Neutrophil (primary cell): Measurements from ENCODE around the gene LRRC8C.
"Not testable (repeated sequence)": the region's sequence is repeated elsewhere in the genome, so short reads cannot be mapped to it uniquely, and the experiment has no call there.

ENCODE experiments used
- H3K27ac ChIP-seq: fragments of 200-600 bp; sonication (generic); 2 replicates; pipeline ENCODE4 v1.5.1; 2016; ENCODE audit warnings: mild to moderate bottlenecking, moderate library complexity
- H3K27me3 ChIP-seq: fragments of 200-600 bp; sonication (generic); 2 replicates; pipeline ENCODE4 v1.6.0; 2016; ENCODE audit warnings: mild to moderate bottlenecking
- H3K36me3 ChIP-seq: fragments of 200-600 bp; sonication (generic); 2 replicates; pipeline ENCODE4 v1.5.1; 2017
- H3K4me1 ChIP-seq, 2 experiments: fragments of 200-600 bp in 1 of 2; sonication (generic) in 1 of 2; 1 replicate in 1 of 2; 2 replicates in 1 of 2; pipeline versions ENCODE4 v1.5.1 to v1.6.1; 2013 to 2016; ENCODE audit warnings: low read depth in 1 of 2, low read length in 1 of 2, mild to moderate bottlenecking in 1 of 2, moderate library complexity in 1 of 2; ENCODE audit not compliant: control insufficient read depth in 1 of 2, insufficient read depth in 1 of 2
- H3K4me3 ChIP-seq, 2 experiments: fragments of 200-600 bp in 1 of 2; sonication (generic) in 1 of 2; 1 replicate in 1 of 2; 2 replicates in 1 of 2; pipeline ENCODE4 v1.5.1; 2013 to 2016; ENCODE audit warnings: low read depth in 1 of 2, low read length in 1 of 2, mild to moderate bottlenecking in 1 of 2, moderate library complexity in 1 of 2
- H3K9me3 ChIP-seq: fragments of 200-600 bp; sonication (generic); 2 replicates; pipeline ENCODE4 v1.5.1; 2016
- TF ChIP-seq, protein P1 (sequence below): fragments of 200-600 bp; sonication (generic); IDR thresholded peaks from 2 replicates; pipeline ENCODE4 v1.5.1; 2016; ENCODE audit warnings: antibody characterized with exemption

LRRC8C gene

DNA sequence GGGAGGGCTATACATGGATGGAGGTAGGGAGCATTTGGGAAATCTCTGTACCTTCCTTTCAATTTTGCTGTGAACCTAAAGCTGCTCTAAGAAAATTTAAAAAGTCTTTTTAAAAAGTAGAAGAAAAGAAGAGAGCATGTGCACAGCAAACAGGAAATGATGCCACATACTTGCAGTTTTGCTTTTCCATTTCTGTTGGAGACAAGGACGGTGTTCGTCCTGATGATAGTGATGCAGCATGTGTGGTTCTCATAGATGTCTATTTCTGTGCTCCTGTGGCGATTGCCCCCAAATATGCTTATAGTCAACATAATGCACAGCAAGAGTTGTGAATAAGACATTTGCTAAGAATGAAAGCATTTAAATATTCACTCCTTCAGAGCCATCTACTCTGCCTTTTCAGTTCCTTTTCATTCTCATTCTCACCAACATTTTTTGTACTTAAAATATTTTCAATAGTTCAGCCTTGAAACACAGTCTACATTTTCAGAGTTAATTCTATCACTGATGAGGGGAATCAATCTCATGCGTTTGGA, 66.6 kb downstream of the LRRC8C start:
- Histone ChIP-seq H3K27ac (no peak overlapping the region), H3K4me1 (peaks cover 1 to 6% of the 10 kb centered on the region in 2 experiments), H3K36me3 (no peaks in the 10 kb centered on the region), H3K4me3 (no peak overlapping the region), H3K9me3 (no peaks in the 10 kb centered on the region), H3K27me3 (no peaks in the 10 kb centered on the region)
- TF ChIP-seq, protein P1, sequence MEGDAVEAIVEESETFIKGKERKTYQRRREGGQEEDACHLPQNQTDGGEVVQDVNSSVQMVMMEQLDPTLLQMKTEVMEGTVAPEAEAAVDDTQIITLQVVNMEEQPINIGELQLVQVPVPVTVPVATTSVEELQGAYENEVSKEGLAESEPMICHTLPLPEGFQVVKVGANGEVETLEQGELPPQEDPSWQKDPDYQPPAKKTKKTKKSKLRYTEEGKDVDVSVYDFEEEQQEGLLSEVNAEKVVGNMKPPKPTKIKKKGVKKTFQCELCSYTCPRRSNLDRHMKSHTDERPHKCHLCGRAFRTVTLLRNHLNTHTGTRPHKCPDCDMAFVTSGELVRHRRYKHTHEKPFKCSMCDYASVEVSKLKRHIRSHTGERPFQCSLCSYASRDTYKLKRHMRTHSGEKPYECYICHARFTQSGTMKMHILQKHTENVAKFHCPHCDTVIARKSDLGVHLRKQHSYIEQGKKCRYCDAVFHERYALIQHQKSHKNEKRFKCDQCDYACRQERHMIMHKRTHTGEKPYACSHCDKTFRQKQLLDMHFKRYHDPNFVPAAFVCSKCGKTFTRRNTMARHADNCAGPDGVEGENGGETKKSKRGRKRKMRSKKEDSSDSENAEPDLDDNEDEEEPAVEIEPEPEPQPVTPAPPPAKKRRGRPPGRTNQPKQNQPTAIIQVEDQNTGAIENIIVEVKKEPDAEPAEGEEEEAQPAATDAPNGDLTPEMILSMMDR: no peak

DNA sequence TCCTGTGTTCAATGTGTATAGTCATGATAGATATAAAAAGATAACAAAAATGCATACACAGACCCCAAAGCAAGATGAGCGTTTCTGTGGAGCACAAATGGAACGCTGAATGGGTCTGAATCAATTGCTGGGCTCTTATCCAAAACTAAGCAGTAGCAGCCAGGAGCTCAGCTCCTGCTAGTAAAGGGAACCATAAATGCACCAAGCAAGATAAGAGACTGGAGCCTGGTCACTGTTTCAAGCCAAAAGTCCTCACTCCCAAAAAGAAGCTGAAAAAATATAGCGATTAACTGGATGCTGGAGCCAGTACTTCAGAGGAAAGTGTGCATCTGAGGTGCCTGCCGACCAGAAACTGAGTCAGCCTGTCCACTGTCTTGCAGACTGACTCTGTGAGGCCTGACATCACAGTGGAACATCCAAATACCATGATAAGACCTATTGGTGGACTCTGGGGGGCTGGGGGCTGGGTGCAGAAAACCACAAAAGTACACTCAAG, 68.9 kb downstream of the LRRC8C start:
- no peak overlapping the region for H3K4me3 ChIP-seq
- no peaks in the 10 kb centered on the region for H3K27me3 ChIP-seq
- H3K27ac ChIP-seq: no peak overlapping the region
- no peaks in the 10 kb centered on the region for H3K9me3 ChIP-seq
- TF ChIP-seq, protein P1: no peak
- no peaks in the 10 kb centered on the region for H3K36me3 ChIP-seq
- H3K4me1 ChIP-seq: peaks cover 10 to 16% of the 10 kb centered on the region in 2 experiments

DNA sequence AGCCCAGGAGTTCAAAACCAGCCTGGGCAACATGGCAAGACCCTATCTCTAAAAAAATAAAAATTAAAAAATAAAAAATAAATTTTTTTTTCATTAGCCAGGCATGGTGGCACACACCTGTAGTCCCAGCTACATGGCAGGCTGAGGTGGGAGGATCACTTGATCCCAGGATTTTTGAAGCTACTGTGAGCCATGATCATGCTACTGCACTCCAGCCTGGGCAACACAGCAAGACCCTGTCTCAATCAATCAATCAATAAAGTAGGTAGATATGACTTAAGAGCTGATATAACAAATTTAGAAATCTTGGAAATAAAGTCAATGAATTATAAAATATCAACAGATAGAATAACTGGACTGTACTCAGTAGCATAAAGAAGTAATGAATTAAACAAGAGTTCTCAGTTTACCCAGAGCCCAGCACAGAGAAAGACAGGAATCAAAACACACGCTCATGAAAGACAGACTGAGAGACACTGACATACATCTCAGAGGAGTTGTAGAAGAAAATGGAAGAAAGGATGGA, 69.7 kb downstream of the LRRC8C start:
- no peaks in the 10 kb centered on the region for H3K9me3 ChIP-seq
- H3K36me3 ChIP-seq: no peaks in the 10 kb centered on the region
- peaks cover 18 to 24% of the 10 kb centered on the region in 2 experiments for H3K4me1 ChIP-seq
- H3K27ac ChIP-seq: no peak overlapping the region
- TF ChIP-seq, protein P1: no peak
- no peaks in the 10 kb centered on the region for H3K27me3 ChIP-seq
- H3K4me3 ChIP-seq: no peak overlapping the region

DNA sequence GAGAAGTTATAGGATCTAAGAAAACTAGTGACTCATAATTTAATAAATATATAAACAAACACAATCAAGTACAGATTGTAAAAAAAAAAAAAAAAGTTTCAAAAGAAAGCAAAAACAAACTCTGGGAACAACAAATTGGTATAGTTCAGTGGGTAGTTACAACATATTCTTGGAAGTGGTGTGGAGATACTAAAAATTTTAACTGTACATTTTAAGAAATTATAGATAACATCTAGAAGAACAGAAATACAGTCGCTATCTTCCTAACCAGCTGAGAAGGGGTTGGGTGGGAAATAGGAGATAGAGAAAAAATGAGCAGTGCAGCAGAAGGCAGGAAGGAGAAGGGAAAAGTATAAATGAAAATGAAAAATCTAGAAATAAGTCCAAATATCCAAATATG, 70.5 kb downstream of the LRRC8C start:
- peaks cover 19 to 29% of the 10 kb centered on the region in 2 experiments for H3K4me1 ChIP-seq
- H3K36me3 ChIP-seq: no peaks in the 10 kb centered on the region
- no peak overlapping the region for H3K27ac ChIP-seq
- TF ChIP-seq, protein P1: no peak
- H3K4me3 ChIP-seq: no peak overlapping the region
- no peaks in the 10 kb centered on the region for H3K9me3 ChIP-seq
- no peaks in the 10 kb centered on the region for H3K27me3 ChIP-seq

DNA sequence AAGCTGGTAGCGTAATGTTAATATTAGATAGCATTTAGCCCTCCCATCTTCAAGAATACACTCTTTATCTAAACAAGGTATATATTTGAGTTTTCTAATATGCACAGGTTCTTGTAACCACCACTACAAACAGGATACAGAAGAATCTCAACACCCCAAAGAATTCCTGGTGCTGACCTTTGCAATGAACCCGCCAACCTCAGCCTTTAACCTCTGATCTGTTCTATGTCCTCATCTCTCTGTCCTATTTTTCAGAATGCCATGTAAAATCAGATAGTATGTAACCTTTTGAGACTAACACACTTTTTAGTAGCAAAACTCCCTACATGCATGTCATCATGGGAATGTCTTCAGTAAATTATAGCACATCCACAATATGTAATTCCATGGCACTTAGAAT, 71.1 kb downstream of the LRRC8C start:
- Histone ChIP-seq H3K27ac (no peak overlapping the region), H3K36me3 (no peaks in the 10 kb centered on the region), H3K4me3 (no peak overlapping the region), H3K27me3 (no peaks in the 10 kb centered on the region), H3K9me3 (no peaks in the 10 kb centered on the region), H3K4me1 (peaks cover 19 to 29% of the 10 kb centered on the region in 2 experiments)
- TF ChIP-seq, protein P1: no peak

DNA sequence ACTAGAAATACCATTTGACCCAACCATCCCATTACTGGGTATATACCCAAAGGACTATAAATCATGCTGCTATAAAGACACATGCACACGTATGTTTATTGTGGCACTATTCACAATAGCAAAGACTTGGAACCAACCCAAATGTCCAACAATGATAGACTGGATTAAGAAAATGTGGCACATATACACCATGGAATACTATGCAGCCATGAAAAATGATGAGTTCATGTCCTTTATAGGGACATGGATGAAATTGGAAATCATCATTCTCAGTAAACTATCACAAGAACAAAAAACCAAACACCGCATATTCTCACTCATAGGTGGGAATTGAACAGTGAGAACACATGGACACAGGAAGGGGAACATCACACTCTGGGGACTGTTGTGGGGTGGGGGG, 72.0 kb downstream of the LRRC8C start:
- H3K9me3 ChIP-seq, H3K27me3 ChIP-seq, H3K27ac ChIP-seq, H3K36me3 ChIP-seq, H3K4me3 ChIP-seq: not testable (repeated sequence)
- peaks cover 19 to 24% of the 10 kb centered on the region in 2 experiments for H3K4me1 ChIP-seq
